NCI-H2196 treated with DMSO at 0.1 percent for 48 hours (cell line): ENCODE results near the gene AP4B1.
"Not testable (repeated sequence)": the region's sequence is repeated elsewhere in the genome, so short reads cannot be mapped to it uniquely, and the experiment has no call there.

Experiments used
- DNase-seq: peaks from one replicate; lab custom pipeline; 2025; ENCODE audit not compliant: unreplicated experiment; lab: John Stamatoyannopoulos, UW

The AP4B1 gene

GRCh38 chr1:113904674-113905434 is at the start of gene AP4B1, which contains the start of gene DCLRE1B:
Gene AP4B1, minus strand, starts transcription at chr1:113904799. Its CDS starts 82 bp downstream, at chr1:113904717.
Gene DCLRE1B, plus strand, starts transcription at chr1:113905326. Its CDS starts 261 bp downstream, at chr1:113905587.
- peak; percentile 99 for DNase-seq

GRCh38 chr1:113951719-113952118 is 47.1 kb upstream of the AP4B1 start:
- DNase-seq, result no peak

GRCh38 chr1:113950908-113951307 is 46.3 kb upstream of the AP4B1 start:
- no peak for DNase-seq

- DNase-seq, result no peak
Measured at GRCh38 chr1:113949007-113949406, 44.4 kb upstream of the AP4B1 start.

- not testable (repeated sequence) for DNase-seq
Measured at GRCh38 chr1:113948151-113948550, 43.6 kb upstream of the AP4B1 start.

GRCh38 chr1:113947388-113948107 is 42.9 kb upstream of the AP4B1 start:
- DNase-seq, result no peak

GRCh38 chr1:113946678-113947387 is 42.2 kb upstream of the AP4B1 start:
- DNase-seq, result no peak

GRCh38 chr1:113946112-113946511 is 41.5 kb upstream of the AP4B1 start:
- DNase-seq, result no peak

- DNase-seq, result no peak
Measured at GRCh38 chr1:113945329-113945728, 40.7 kb upstream of the AP4B1 start.

- DNase-seq, result no peak
Measured at GRCh38 chr1:113943028-113943811, 38.6 kb upstream of the AP4B1 start.

- no peak for DNase-seq
Measured at GRCh38 chr1:113942527-113942926, 37.9 kb upstream of the AP4B1 start.

GRCh38 chr1:113941245-113941559 is 36.6 kb upstream of the AP4B1 start:
- no peak for DNase-seq

- no peak for DNase-seq
Measured at GRCh38 chr1:113940365-113941244, 36.0 kb upstream of the AP4B1 start.

- DNase-seq, result no peak
Measured at GRCh38 chr1:113938192-113938591, 33.6 kb upstream of the AP4B1 start.

- DNase-seq, result no peak
Measured at GRCh38 chr1:113937146-113937545, 32.5 kb upstream of the AP4B1 start.

GRCh38 chr1:113935970-113936369 is 31.4 kb upstream of the AP4B1 start:
- no peak for DNase-seq

GRCh38 chr1:113935176-113935575 is 30.6 kb upstream of the AP4B1 start:
- no peak for DNase-seq

- no peak for DNase-seq
Measured at GRCh38 chr1:113934511-113935055, 30.0 kb upstream of the AP4B1 start.

- DNase-seq, result no peak
Measured at GRCh38 chr1:113934006-113934405, 29.4 kb upstream of the AP4B1 start.

GRCh38 chr1:113931451-113931851 is 26.9 kb upstream of the AP4B1 start:
- DNase-seq, result no peak
